Measurements from ENCODE around the gene CX3CR1.

CX3CR1 gene

GRCh38 chr3:39284457-39284881 lies 4.6 kb upstream of the CX3CR1 start:
- H3K4me3 ChIP-seq (ENCODE audit: low read length): no peak overlapping the region
- no peak for TF ChIP-seq ZNF274 (IDR thresholded peaks at IDR 0.05; ENCODE audit: low read depth, low read length)

GRCh38 chr3:39282057-39282456 lies 2.2 kb upstream of the CX3CR1 start:
- H3K4me3 ChIP-seq (ENCODE audit: low read length): no peak overlapping the region
- TF ChIP-seq ZNF274 (IDR thresholded peaks at IDR 0.05; ENCODE audit: low read depth, low read length): no peak

GRCh38 chr3:39281533-39281932 lies 1.7 kb upstream of the CX3CR1 start:
- no peak for TF ChIP-seq ZNF274 (IDR thresholded peaks at IDR 0.05; ENCODE audit: low read depth, low read length)
- H3K4me3 ChIP-seq (ENCODE audit: low read length): no peak overlapping the region

- TF ChIP-seq ZNF274 (IDR thresholded peaks at IDR 0.05; ENCODE audit: low read depth, low read length): no peak
- no peak overlapping the region for H3K4me3 ChIP-seq (ENCODE audit: low read length)
Observed at GRCh38 chr3:39280571-39280970, 735 bp upstream of the CX3CR1 start.

- no peak overlapping the region for H3K4me3 ChIP-seq (ENCODE audit: low read length)
- no peak for TF ChIP-seq ZNF274 (IDR thresholded peaks at IDR 0.05; ENCODE audit: low read depth, low read length)
Observed at GRCh38 chr3:39278616-39278935, 1.3 kb downstream of the CX3CR1 start.

GRCh38 chr3:39277893-39278615 lies 1.8 kb downstream of the CX3CR1 start:
- no peak for TF ChIP-seq ZNF274 (IDR thresholded peaks at IDR 0.05; ENCODE audit: low read depth, low read length)

GRCh38 chr3:39276746-39277145 lies 3.1 kb downstream of the CX3CR1 start:
- TF ChIP-seq ZNF274 (IDR thresholded peaks at IDR 0.05; ENCODE audit: low read depth, low read length): no peak

More at GRCh38 chr3:39277893-39278615, 1.8 kb downstream of the CX3CR1 start:
- H3K4me3 ChIP-seq (ENCODE audit: low read length): no peak overlapping the region

GRCh38 chr3:39275963-39276593 lies 3.8 kb downstream of the CX3CR1 start:
- TF ChIP-seq ZNF274 (IDR thresholded peaks at IDR 0.05; ENCODE audit: low read depth, low read length): no peak
- no peak overlapping the region for H3K4me3 ChIP-seq (ENCODE audit: low read length)

More at GRCh38 chr3:39276746-39277145, 3.1 kb downstream of the CX3CR1 start:
- H3K4me3 ChIP-seq (ENCODE audit: low read length): no peak overlapping the region

GRCh38 chr3:39275052-39275451 lies 4.8 kb downstream of the CX3CR1 start:
- H3K4me3 ChIP-seq (ENCODE audit: low read length): no peak overlapping the region
- no peak for TF ChIP-seq ZNF274 (IDR thresholded peaks at IDR 0.05; ENCODE audit: low read depth, low read length)

GRCh38 chr3:39273119-39273518 lies 6.7 kb downstream of the CX3CR1 start:
- no peak overlapping the region for H3K4me3 ChIP-seq (ENCODE audit: low read length)
- TF ChIP-seq ZNF274 (IDR thresholded peaks at IDR 0.05; ENCODE audit: low read depth, low read length): no peak

- no peak for TF ChIP-seq ZNF274 (IDR thresholded peaks at IDR 0.05; ENCODE audit: low read depth, low read length)
- H3K4me3 ChIP-seq (ENCODE audit: low read length): no peak overlapping the region
Observed at GRCh38 chr3:39272191-39272590, 7.6 kb downstream of the CX3CR1 start.

- TF ChIP-seq ZNF274 (IDR thresholded peaks at IDR 0.05; ENCODE audit: low read depth, low read length): no peak
- H3K4me3 ChIP-seq (ENCODE audit: low read length): no peak overlapping the region
Observed at GRCh38 chr3:39271363-39271914, 8.4 kb downstream of the CX3CR1 start.

GRCh38 chr3:39269528-39269927 lies 10.3 kb downstream of the CX3CR1 start:
- no peak overlapping the region for H3K4me3 ChIP-seq (ENCODE audit: low read length)
- TF ChIP-seq ZNF274 (IDR thresholded peaks at IDR 0.05; ENCODE audit: low read depth, low read length): no peak

GRCh38 chr3:39268549-39268900 lies 11.3 kb downstream of the CX3CR1 start:
- no peak overlapping the region for H3K4me3 ChIP-seq (ENCODE audit: low read length)
- no peak for TF ChIP-seq ZNF274 (IDR thresholded peaks at IDR 0.05; ENCODE audit: low read depth, low read length)
